ENCODE measurements around the gene OR2A12.
"Not testable (repeated sequence)": the region's sequence is repeated elsewhere in the genome, so short reads cannot be mapped to it uniquely, and the experiment has no call there.

Gene OR2A12

GRCh38 chr7:144085978-144086377 lies at the start of gene OR2A12:
TSS of gene OR2A12 (plus strand) at chr7:144086278. CDS start at chr7:144095108, 8,830 bp downstream.
- DNase-seq (ENCODE audit: low spot score): no peak

DNA sequence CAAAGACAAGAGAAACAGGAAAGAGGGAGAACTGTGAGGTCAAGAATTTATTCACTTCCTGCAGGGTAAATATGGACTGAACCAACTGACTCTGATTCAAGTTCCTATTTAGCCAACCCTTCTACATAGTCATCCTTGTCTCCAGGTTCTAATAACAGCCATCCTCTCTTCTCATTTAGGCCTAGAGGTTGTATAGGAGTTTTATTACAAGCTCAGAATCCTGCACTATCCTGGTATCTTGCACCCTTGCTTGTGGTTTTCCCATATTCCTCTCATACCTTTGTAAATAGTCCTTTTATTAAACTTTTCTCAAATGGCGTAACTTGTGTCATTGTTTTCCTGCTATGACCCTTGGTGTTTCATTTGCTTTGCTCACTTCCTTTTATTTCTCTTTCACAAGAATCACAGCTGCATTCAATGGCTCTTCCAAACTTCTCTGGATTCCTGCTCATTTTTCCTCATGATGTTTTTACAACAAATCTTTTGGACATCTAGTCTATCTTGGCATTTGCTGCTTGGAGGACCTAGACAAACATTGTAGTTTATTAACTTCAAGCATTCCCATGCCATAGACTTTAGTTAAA lies 49.7 kb upstream of the OR2A12 start:
- no peak for DNase-seq (ENCODE audit: low spot score)

GRCh38 chr7:144037414-144038035 lies 48.6 kb upstream of the OR2A12 start:
- DNase-seq (ENCODE audit: low spot score): no peak

DNA sequence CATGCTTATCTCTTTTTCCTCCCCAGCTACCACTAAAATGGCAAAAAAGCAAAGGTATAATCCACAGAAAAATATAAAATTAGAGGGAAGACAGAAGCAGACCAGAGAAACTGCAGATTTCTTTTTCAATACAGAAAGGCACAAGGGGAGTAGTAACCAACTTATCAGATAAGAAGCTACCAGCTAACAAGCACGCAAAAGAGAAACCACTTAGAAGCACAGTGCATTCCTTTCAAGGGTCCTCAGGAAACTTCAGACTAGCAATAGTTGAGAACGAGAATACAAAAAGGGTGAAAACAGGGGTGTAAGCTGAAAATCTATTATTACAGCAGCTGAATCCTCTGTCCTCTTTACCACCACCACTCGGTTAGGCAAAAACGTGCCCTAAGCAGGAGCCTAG lies 47.2 kb upstream of the OR2A12 start:
- DNase-seq (ENCODE audit: low spot score): no peak

DNA sequence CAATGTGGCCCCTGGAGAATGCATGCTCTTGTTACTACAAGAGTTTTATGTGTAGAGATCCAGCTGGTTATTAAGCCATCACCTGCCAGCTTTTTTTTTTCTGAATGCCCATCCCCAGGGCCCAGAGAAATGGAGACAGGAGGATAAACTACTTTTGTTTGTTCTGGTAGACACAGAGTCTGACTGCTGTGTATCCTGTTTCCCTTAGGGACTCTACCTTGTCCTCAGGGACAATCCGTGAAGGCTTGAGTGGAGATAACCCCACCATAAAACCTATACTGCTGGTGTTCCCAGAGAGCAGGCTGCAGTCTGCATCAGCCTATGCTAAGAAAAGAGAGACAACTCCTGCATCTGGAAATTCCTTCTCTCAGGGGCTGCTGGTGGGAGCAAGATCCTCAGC lies 37.4 kb upstream of the OR2A12 start, which contains the start of gene OR2A5:
TSS of gene OR2A5 (plus strand) at position 301 of the 400 bp plus-strand sequence. CDS start 1,454 bp downstream, outside the sequence.
- no peak for DNase-seq (ENCODE audit: low spot score)

- no peak for DNase-seq (ENCODE audit: low spot score)
Measured at GRCh38 chr7:144049491-144049890, 36.6 kb upstream of the OR2A12 start.

GRCh38 chr7:144050093-144050492 lies 36.0 kb upstream of the OR2A12 start:
- DNase-seq (ENCODE audit: low spot score): no peak

DNA sequence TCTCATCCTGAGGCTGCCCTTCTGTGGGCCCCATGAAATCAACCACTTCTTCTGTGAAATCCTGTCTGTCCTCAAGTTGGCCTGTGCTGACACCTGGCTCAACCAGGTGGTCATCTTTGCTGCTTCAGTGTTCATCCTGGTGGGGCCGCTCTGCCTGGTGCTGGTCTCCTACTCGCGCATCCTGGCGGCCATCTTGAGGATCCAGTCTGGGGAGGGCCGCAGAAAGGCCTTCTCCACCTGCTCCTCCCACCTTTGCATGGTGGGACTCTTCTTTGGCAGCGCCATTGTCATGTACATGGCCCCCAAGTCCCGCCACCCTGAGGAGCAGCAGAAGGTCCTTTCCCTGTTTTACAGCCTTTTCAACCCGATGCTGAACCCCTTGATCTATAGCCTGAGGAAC lies 35.2 kb upstream of the OR2A12 start:
- not testable (repeated sequence) for DNase-seq (ENCODE audit: low spot score)

- DNase-seq (ENCODE audit: low spot score): peak; percentile 32
Measured at GRCh38 chr7:144057954-144058353, 28.1 kb upstream of the OR2A12 start.

- no peak for DNase-seq (ENCODE audit: low spot score)
Measured at GRCh38 chr7:144063710-144064109, 22.4 kb upstream of the OR2A12 start.

DNA sequence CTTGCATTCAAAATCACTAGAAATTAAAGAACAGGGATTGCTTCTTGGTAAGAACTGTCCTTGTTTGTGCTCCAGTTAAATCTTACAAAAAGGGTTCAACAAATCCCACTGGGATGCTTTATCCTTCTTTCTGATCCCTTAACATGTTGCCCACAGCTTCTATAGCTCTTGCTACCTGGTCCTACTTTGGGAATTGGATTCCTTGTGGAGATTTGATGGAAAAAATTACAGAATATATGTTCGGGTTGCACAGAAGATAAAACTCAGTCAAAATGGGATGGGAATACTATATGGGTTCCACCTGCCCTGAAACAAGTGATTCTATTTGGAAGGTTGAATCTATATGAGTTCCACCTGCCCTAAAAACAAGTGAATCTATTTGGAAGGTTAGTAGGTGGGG lies 16.6 kb upstream of the OR2A12 start, which contains the start of gene OR2A25:
TSS of gene OR2A25 (plus strand) at position 301 of the 400 bp plus-strand sequence. CDS start 4,409 bp downstream, outside the sequence.
- no peak for DNase-seq (ENCODE audit: low spot score)

DNA sequence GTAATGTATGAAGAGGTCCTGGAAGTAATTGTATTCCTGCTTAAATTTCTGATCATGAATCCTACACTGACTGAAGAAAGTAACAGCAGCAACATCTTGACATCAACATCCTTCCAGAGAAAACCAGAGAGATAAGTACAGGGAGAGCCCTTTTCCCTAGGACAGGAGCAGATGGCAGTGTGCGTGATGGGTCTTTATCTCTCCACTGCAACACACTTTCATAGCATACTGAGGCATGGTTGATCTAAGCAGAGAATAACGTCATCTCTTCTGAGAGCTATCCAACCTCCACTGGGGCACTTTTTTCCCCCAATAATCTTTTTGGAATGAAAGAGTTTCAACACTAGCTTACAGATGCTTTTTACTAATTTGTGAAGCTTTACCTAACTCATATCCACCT lies 16.1 kb upstream of the OR2A12 start:
- no peak for DNase-seq (ENCODE audit: low spot score)

GRCh38 chr7:144074374-144074773 lies 11.7 kb upstream of the OR2A12 start:
- no peak for DNase-seq (ENCODE audit: low spot score)

- DNase-seq (ENCODE audit: low spot score): no peak
Measured at GRCh38 chr7:144086730-144087129, 652 bp downstream of the OR2A12 start.

DNA sequence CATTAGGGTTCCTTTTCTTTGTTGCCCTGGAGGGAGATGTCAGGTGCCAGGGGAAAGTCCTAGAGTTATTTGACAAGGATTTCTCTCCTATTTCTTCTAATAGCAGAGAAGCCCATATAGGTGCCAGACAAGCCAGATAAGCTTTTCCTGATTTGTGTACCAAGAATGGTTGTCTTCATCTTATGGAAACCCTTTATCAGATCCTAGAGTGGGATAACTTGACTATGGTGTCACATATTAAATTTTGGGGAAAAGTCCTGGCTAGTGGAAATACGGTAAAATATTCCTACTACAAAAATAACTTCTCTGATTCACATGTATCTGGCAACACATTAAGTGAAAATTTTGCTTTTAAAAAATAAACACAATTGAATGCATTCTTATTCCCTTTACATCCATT lies 1.2 kb downstream of the OR2A12 start:
- no peak for DNase-seq (ENCODE audit: low spot score)

DNA sequence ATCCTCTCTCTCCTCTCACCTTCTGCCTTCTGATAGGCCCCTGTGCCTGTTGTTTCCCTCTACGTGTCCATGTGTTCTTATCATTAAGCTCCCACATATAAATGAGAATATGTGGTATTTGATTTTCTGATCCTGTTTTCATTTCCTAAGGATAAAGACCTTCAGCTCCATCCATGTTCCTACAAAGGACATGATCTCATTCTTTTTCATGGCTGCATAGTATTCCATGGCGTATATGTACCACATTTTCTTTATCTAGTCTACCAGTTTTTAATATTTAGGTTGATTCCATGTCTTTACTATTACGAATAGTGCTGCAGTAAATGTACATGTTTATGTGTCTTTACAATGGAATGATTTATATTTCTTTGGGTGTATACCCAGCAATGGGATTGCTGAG lies 4.6 kb downstream of the OR2A12 start:
- DNase-seq (ENCODE audit: low spot score): no peak

DNA sequence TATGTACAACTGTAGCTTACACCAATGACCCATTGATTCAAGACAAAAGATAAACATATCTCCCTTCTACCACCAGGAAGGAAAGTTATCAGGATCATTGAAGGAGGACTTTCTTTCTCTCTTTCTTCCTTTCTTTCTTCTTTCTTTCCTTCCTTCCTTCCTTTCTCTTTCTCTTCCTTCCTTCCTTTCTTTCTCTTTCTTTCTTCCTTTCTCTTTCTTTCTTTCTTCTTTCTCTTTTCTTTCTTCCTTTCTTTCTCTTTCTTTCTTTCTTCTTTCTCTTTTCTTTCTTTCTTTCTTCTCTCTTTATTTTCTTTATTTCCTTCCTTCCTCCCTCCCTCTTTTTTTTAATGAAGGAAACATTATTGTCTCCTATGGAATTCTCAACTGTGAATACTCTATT lies 12.7 kb downstream of the OR2A12 start:
- no peak for DNase-seq (ENCODE audit: low spot score)

DNA sequence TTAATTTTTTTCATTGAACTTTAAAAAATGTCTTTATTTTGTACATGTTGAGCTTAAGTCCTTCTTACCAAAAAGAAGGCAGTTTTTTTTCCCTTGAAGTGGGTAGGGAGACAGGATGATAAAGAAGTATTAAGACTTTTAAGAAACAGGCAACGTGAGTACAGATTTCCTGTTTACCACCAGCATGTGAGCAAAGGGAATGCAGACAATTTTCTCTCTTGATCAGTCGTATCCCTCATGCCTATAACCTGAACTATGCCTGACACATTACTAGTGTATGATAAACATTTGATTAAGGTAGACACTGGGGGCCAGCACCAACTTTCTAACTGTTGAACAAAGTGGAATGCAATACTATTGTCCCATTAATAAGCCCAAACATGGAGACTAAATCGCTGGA lies 14.5 kb downstream of the OR2A12 start:
- DNase-seq (ENCODE audit: low spot score): no peak

DNA sequence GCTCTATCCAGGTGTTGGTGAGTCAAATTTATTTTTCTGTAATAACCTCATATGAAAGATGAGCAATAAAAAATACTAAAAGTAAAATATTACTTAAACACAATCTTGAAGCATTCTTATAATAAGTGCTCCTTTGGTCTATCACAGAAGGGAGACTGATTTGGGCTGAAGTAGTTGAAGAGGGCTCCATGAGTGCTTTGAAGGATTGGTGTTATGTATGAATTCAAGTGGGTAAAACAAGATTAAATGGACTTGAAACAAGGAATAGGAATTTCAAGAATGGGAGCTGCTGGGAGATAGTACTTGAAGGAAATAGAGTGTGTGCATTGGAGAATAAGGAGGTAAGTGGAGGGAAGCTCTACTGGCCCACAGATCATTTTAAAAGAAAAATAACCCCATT lies 16.0 kb downstream of the OR2A12 start:
- no peak for DNase-seq (ENCODE audit: low spot score)

- DNase-seq (ENCODE audit: low spot score): no peak
Measured at GRCh38 chr7:144105211-144105610, 19.1 kb downstream of the OR2A12 start.

DNA sequence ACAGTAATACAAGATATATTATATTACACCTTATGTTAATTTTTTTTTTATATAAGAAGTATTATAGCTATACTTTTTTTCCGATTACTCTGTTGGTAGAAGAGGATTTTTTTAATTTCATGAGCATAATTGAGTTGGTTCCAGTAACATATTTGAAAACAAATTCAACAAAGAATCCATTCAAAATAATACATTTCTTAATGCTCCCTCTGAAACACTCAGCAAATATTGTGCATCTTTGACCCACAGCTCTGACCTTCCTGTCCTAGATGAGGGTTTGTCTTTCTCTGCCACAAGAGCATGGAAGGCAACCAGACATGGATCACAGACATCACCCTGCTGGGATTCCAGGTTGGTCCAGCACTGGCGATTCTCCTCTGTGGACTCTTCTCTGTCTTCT lies 23.2 kb downstream of the OR2A12 start, which contains the start of gene OR2A2:
TSS of gene OR2A2 (plus strand) at position 301 of the 400 bp plus-strand sequence. CDS start at position 301, 0 bp downstream.
- DNase-seq (ENCODE audit: low spot score): no peak

- DNase-seq (ENCODE audit: low spot score): no peak
Measured at GRCh38 chr7:144110272-144110671, 24.2 kb downstream of the OR2A12 start.

- DNase-seq (ENCODE audit: low spot score): no peak
Measured at GRCh38 chr7:144113651-144114050, 27.6 kb downstream of the OR2A12 start.

DNA sequence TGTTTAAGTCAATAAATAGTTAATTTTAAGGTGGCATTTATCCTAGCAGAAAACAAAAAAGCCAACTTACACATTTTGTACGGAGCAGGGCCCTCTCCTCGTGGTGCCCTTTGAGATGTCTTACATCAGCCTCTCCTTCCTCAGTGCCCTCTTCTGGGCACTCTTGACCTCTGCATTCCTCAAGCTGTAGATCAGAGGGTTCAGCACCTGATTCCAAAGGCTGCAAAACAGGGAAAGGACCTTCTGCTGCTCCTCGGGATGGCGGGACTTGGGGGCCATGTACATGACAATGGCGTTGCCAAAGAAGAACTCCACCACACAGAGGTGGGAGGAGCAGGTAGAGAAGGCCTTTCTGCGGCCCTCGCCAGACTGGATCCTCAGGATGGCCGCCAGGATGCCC lies 32.3 kb downstream of the OR2A12 start:
- DNase-seq (ENCODE audit: low spot score): no peak
